ENCODE results near the gene EIF4B. TPM values are rescaled to one million over a fixed set of nuclear protein-coding genes. Genes with fewer than 3 reads are reported as not detected.

The EIF4B gene
- total RNA-seq, 2 experiments from 2014 or later: 673 to 696 TPM

GRCh38 chr12:53071591-53072551 lies 65.6 kb downstream of the EIF4B start:
- POLR2A ChIA-PET: interaction anchor here (0.6 to 1.6 kb wide), 3 partner anchors 14 to 134 kb away, joined by 4 to 10 read pairs (median 4); no protein-coding TSS in a partner anchor
- CTCF ChIA-PET: interaction anchor here (0.6 to 11.7 kb wide), 7 partner anchors 8 to 447 kb away, joined by 3 to 179 read pairs (median 3); partner anchors contain the start of genes IGFBP6 and SOAT2

- ChIA-PET POLR2A (no interaction called here), CTCF (interaction anchor here (0.6 to 1.0 kb wide), 2 partner anchors 8 to 48 kb away, joined by 3 to 6 read pairs; no protein-coding TSS in a partner anchor)
Observed at GRCh38 chr12:53073881-53074280, 67.6 kb downstream of the EIF4B start.

GRCh38 chr12:53074283-53074998 lies 68.2 kb downstream of the EIF4B start:
- ChIA-PET POLR2A (no interaction called here), CTCF (interaction anchor here (0.6 to 7.1 kb wide), 4 partner anchors 8 to 47 kb away, joined by 3 to 60 read pairs (median 6); no protein-coding TSS in a partner anchor)

- ChIA-PET CTCF (interaction anchor here (2.2 to 7.1 kb wide), 2 partner anchors 8 to 25 kb away, joined by 6 to 60 read pairs; no protein-coding TSS in a partner anchor), POLR2A (no interaction called here)
Observed at GRCh38 chr12:53074999-53075370, 68.7 kb downstream of the EIF4B start.

- CTCF ChIA-PET: interaction anchor here (0.9 to 7.1 kb wide), 5 partner anchors 10 to 28 kb away, joined by 3 to 60 read pairs (median 6); partner anchors contain the start of gene SOAT2
- POLR2A ChIA-PET: interaction anchor here (0.6 kb wide), 1 partner anchor 199 kb away, joined by 3 read pairs; no protein-coding TSS in a partner anchor
Observed at GRCh38 chr12:53076461-53076860, 70.2 kb downstream of the EIF4B start.

GRCh38 chr12:53077030-53077429 lies 70.8 kb downstream of the EIF4B start:
- ChIA-PET POLR2A (no interaction called here), CTCF (interaction anchor here (1.4 to 7.1 kb wide), 3 partner anchors 10 to 29 kb away, joined by 3 to 60 read pairs (median 6); no protein-coding TSS in a partner anchor)

GRCh38 chr12:53078425-53079225 lies 72.4 kb downstream of the EIF4B start:
- ChIA-PET POLR2A (interaction anchor here (0.6 to 2.9 kb wide), 9 partner anchors 12 to 422 kb away, joined by 3 to 19 read pairs (median 5); partner anchors contain the start of genes IGFBP6, SOAT2 and TARBP2), CTCF (interaction anchor here (1.1 to 7.1 kb wide), 6 partner anchors 12 to 102 kb away, joined by 3 to 60 read pairs (median 11); partner anchors contain the start of genes IGFBP6 and SOAT2)

- ChIA-PET CTCF (interaction anchor here (0.5 to 7.1 kb wide), 10 partner anchors 9 to 1807 kb away, joined by 3 to 60 read pairs (median 6); partner anchors contain the start of genes IGFBP6 and SOAT2), POLR2A (interaction anchor here (0.6 to 2.9 kb wide), 10 partner anchors 13 to 422 kb away, joined by 3 to 19 read pairs (median 4); partner anchors contain the start of genes IGFBP6, SOAT2 and TARBP2)
Observed at GRCh38 chr12:53079226-53080117, 73.2 kb downstream of the EIF4B start, which contains the start of gene SPRYD3. Gene SPRYD3, minus strand, starts transcription at chr12:53079390. Its CDS starts 57 bp downstream, at chr12:53079333.

GRCh38 chr12:53082637-53083175 lies 76.5 kb downstream of the EIF4B start:
- POLR2A ChIA-PET: interaction anchor here (1.3 kb wide), 1 partner anchor 20 kb away, joined by 3 read pairs; the partner anchor contains the start of gene SOAT2
- CTCF ChIA-PET: interaction anchor here (1.0 kb wide), 1 partner anchor 15 kb away, joined by 5 read pairs; the partner anchor contains the start of gene IGFBP6

GRCh38 chr12:53086361-53086760 lies 80.1 kb downstream of the EIF4B start:
- POLR2A ChIA-PET: interaction anchor here (0.5 kb wide), 1 partner anchor 44 kb away, joined by 3 read pairs; no protein-coding TSS in a partner anchor
- CTCF ChIA-PET: interaction anchor here (0.9 to 1.9 kb wide), 2 partner anchors 13 to 20 kb away, joined by 4 to 11 read pairs; no protein-coding TSS in a partner anchor

- POLR2A ChIA-PET: no interaction called here
- CTCF ChIA-PET: interaction anchor here (1.3 kb wide), 1 partner anchor 10 kb away, joined by 3 read pairs; the partner anchor contains the start of gene SPRYD3
Observed at GRCh38 chr12:53090105-53090504, 83.8 kb downstream of the EIF4B start.

GRCh38 chr12:53090554-53090953 lies 84.3 kb downstream of the EIF4B start:
- POLR2A ChIA-PET: no interaction called here
- CTCF ChIA-PET: interaction anchor here (0.7 to 1.3 kb wide), 2 partner anchors 11 to 25 kb away, joined by 3 to 4 read pairs; partner anchors contain the start of gene SPRYD3

- POLR2A ChIA-PET: no interaction called here
- CTCF ChIA-PET: interaction anchor here (5.0 kb wide), 1 partner anchor 24 kb away, joined by 33 read pairs; no protein-coding TSS in a partner anchor
Observed at GRCh38 chr12:53091756-53092155, 85.5 kb downstream of the EIF4B start.
